Mucosa of stomach (tissue), 1 donor: ENCODE results near the gene KCNK17.

ENCODE experiments used
- H3K27me3 ChIP-seq: one replicate; pipeline ENCODE4 v1.7.0; 2013; ENCODE audit warnings: mild to moderate bottlenecking, low read length; ENCODE audit not compliant: control insufficient read depth, insufficient read depth
- H3K36me3 ChIP-seq: one replicate; pipeline ENCODE4 v1.7.0; 2013; ENCODE audit warnings: low read length; ENCODE audit not compliant: control insufficient read depth, insufficient read depth
- H3K4me1 ChIP-seq: one replicate; pipeline ENCODE4 v1.7.0; 2013; ENCODE audit warnings: mild to moderate bottlenecking, low read length; ENCODE audit not compliant: control insufficient read depth, insufficient read depth
- H3K4me3 ChIP-seq: one replicate; pipeline ENCODE4 v1.7.0; 2013; ENCODE audit warnings: low read length
- H3K9ac ChIP-seq: one replicate; pipeline ENCODE4 v1.7.0; 2013; ENCODE audit warnings: mild to moderate bottlenecking, low read length, moderate library complexity
- H3K9me3 ChIP-seq: one replicate; pipeline ENCODE4 v1.7.0; 2013; ENCODE audit warnings: mild to moderate bottlenecking, low read length, moderate library complexity; ENCODE audit not compliant: control insufficient read depth
- donor health status: Pancreatic carcinoma.

KCNK17 gene

GRCh38 chr6:39344821-39345280 lies 30.6 kb upstream of the KCNK17 start:
- Histone ChIP-seq H3K27me3 (no peaks in the 10 kb centered on the region), H3K9ac (no peak overlapping the region), H3K4me3 (no peak overlapping the region), H3K36me3 (no peaks in the 10 kb centered on the region), H3K4me1 (peaks cover 6% of the 10 kb centered on the region), H3K9me3 (no peaks in the 10 kb centered on the region)

GRCh38 chr6:39343396-39343870 lies 29.2 kb upstream of the KCNK17 start:
- Histone ChIP-seq H3K36me3 (no peaks in the 10 kb centered on the region), H3K9me3 (no peaks in the 10 kb centered on the region), H3K27me3 (no peaks in the 10 kb centered on the region), H3K4me3 (no peak overlapping the region), H3K4me1 (peaks cover 11% of the 10 kb centered on the region), H3K9ac (no peak overlapping the region)

- H3K27me3 ChIP-seq: no peaks in the 10 kb centered on the region
- H3K4me3 ChIP-seq: no peak overlapping the region
- H3K4me1 ChIP-seq: peaks cover 11% of the 10 kb centered on the region
- no peaks in the 10 kb centered on the region for H3K36me3 ChIP-seq
- H3K9me3 ChIP-seq: no peaks in the 10 kb centered on the region
- H3K9ac ChIP-seq: peak overlapping the region; percentile 3
These were observed 28.6 kb upstream of the KCNK17 start for GRCh38 chr6:39342692-39343395.

GRCh38 chr6:39341937-39342336 lies 27.7 kb upstream of the KCNK17 start:
- no peak overlapping the region for H3K4me3 ChIP-seq
- H3K9ac ChIP-seq: no peak overlapping the region
- no peaks in the 10 kb centered on the region for H3K27me3 ChIP-seq
- peaks cover 11% of the 10 kb centered on the region for H3K4me1 ChIP-seq
- H3K36me3 ChIP-seq: no peaks in the 10 kb centered on the region
- H3K9me3 ChIP-seq: no peaks in the 10 kb centered on the region

- Histone ChIP-seq H3K4me3 (no peak overlapping the region), H3K4me1 (peaks cover 11% of the 10 kb centered on the region), H3K36me3 (no peaks in the 10 kb centered on the region), H3K27me3 (no peaks in the 10 kb centered on the region), H3K9ac (no peak overlapping the region), H3K9me3 (no peaks in the 10 kb centered on the region)
These were observed 27.1 kb upstream of the KCNK17 start for GRCh38 chr6:39341352-39341751.

- Histone ChIP-seq H3K4me1 (peaks cover 11% of the 10 kb centered on the region), H3K9ac (no peak overlapping the region), H3K27me3 (no peaks in the 10 kb centered on the region), H3K36me3 (no peaks in the 10 kb centered on the region), H3K9me3 (no peaks in the 10 kb centered on the region), H3K4me3 (no peak overlapping the region)
These were observed 25.8 kb upstream of the KCNK17 start for GRCh38 chr6:39339868-39340550.

GRCh38 chr6:39339096-39339867 lies 25.1 kb upstream of the KCNK17 start:
- H3K9ac ChIP-seq: no peak overlapping the region
- H3K4me3 ChIP-seq: no peak overlapping the region
- peaks cover 11% of the 10 kb centered on the region for H3K4me1 ChIP-seq
- H3K9me3 ChIP-seq: no peaks in the 10 kb centered on the region
- no peaks in the 10 kb centered on the region for H3K27me3 ChIP-seq
- no peaks in the 10 kb centered on the region for H3K36me3 ChIP-seq

GRCh38 chr6:39338397-39338796 lies 24.2 kb upstream of the KCNK17 start:
- Histone ChIP-seq H3K27me3 (no peaks in the 10 kb centered on the region), H3K4me1 (peaks cover 11% of the 10 kb centered on the region), H3K4me3 (no peak overlapping the region)

GRCh38 chr6:39335780-39336545 lies 21.7 kb upstream of the KCNK17 start:
- H3K9ac ChIP-seq: no peak overlapping the region
- H3K4me3 ChIP-seq: no peak overlapping the region
- H3K4me1 ChIP-seq: peaks cover 11% of the 10 kb centered on the region
- H3K27me3 ChIP-seq: no peaks in the 10 kb centered on the region
- no peaks in the 10 kb centered on the region for H3K36me3 ChIP-seq
- H3K9me3 ChIP-seq: no peaks in the 10 kb centered on the region

More at GRCh38 chr6:39338397-39338796, 24.2 kb upstream of the KCNK17 start:
- Histone ChIP-seq H3K36me3 (no peaks in the 10 kb centered on the region), H3K9me3 (no peaks in the 10 kb centered on the region), H3K9ac (no peak overlapping the region)

GRCh38 chr6:39333644-39334438 lies 19.6 kb upstream of the KCNK17 start:
- no peaks in the 10 kb centered on the region for H3K36me3 ChIP-seq
- no peak overlapping the region for H3K4me3 ChIP-seq
- H3K4me1 ChIP-seq: no peaks in the 10 kb centered on the region
- no peak overlapping the region for H3K9ac ChIP-seq
- H3K9me3 ChIP-seq: no peaks in the 10 kb centered on the region
- no peaks in the 10 kb centered on the region for H3K27me3 ChIP-seq

- no peak overlapping the region for H3K4me3 ChIP-seq
- H3K9ac ChIP-seq: no peak overlapping the region
- H3K36me3 ChIP-seq: no peaks in the 10 kb centered on the region
- no peaks in the 10 kb centered on the region for H3K9me3 ChIP-seq
- H3K4me1 ChIP-seq: no peaks in the 10 kb centered on the region
- no peaks in the 10 kb centered on the region for H3K27me3 ChIP-seq
These were observed 16.3 kb upstream of the KCNK17 start for GRCh38 chr6:39330476-39330875.
